HG03108 (cell line): Measurements from ENCODE around the gene C1orf167.
"Not testable (repeated sequence)": the region's sequence is repeated elsewhere in the genome, so short reads cannot be mapped to it uniquely, and the experiment has no call there.

Experiments
- ATAC-seq: cut with Tn5 transposase; IDR thresholded peaks from one replicate; pipeline ENCODE4 v1.9.1; 2021; ENCODE audit warnings: moderate library complexity; ENCODE audit not compliant: unreplicated experiment

The C1orf167 gene

GRCh38 chr1:11799896-11800295 lies 37.9 kb downstream of the C1orf167 start:
- ATAC-seq, result no peak

GRCh38 chr1:11800391-11800755 lies 38.4 kb downstream of the C1orf167 start:
- ATAC-seq, result no peak

- no peak for ATAC-seq
Observed at GRCh38 chr1:11800756-11801433, 38.9 kb downstream of the C1orf167 start.

GRCh38 chr1:11802616-11802972 lies 40.6 kb downstream of the C1orf167 start:
- ATAC-seq, result no peak

GRCh38 chr1:11802973-11803885 lies 41.2 kb downstream of the C1orf167 start:
- ATAC-seq, result no peak

GRCh38 chr1:11803924-11804665 lies 42.1 kb downstream of the C1orf167 start:
- not testable (repeated sequence) for ATAC-seq

- no peak for ATAC-seq
Observed at GRCh38 chr1:11804666-11805421, 42.9 kb downstream of the C1orf167 start.

- ATAC-seq, result peak; percentile 62
Observed at GRCh38 chr1:11805422-11806306, 43.7 kb downstream of the C1orf167 start, which contains the start of the genes CLCN6 and MTHFR. Gene CLCN6 (plus strand): TSS chr1:11806191. CDS start chr1:11806263, 72 bp downstream. Gene MTHFR (minus strand): TSS chr1:11805964. CDS start chr1:11803116, 2,848 bp downstream.

GRCh38 chr1:11806307-11806936 lies 44.4 kb downstream of the C1orf167 start:
- peak; percentile 44 for ATAC-seq

- ATAC-seq, result no peak
Observed at GRCh38 chr1:11807133-11807532, 45.1 kb downstream of the C1orf167 start.

- ATAC-seq, result no peak
Observed at GRCh38 chr1:11813021-11813420, 51.0 kb downstream of the C1orf167 start.

- ATAC-seq, result no peak
Observed at GRCh38 chr1:11817192-11817591, 55.2 kb downstream of the C1orf167 start.

- no peak for ATAC-seq
Observed at GRCh38 chr1:11822091-11822490, 60.1 kb downstream of the C1orf167 start.

GRCh38 chr1:11823366-11824137 lies 61.6 kb downstream of the C1orf167 start:
- ATAC-seq, result no peak

- ATAC-seq, result no peak
Observed at GRCh38 chr1:11825131-11825530, 63.1 kb downstream of the C1orf167 start.

- ATAC-seq, result no peak
Observed at GRCh38 chr1:11826946-11827345, 65.0 kb downstream of the C1orf167 start.

GRCh38 chr1:11828511-11828910 lies 66.5 kb downstream of the C1orf167 start:
- no peak for ATAC-seq

GRCh38 chr1:11831945-11832725 lies 70.1 kb downstream of the C1orf167 start:
- no peak for ATAC-seq
